Stimulated activated CD4-positive, alpha-beta T cell treated with anti-CD3 and anti-CD28 coated beads, Interleukin-1b, Interleukin-23, amount 100 ng/mL, for 1 hour (primary cell): ENCODE data around the gene MYOD1.

Experiments
- DNase-seq, 2 donors: peaks; one replicate each; pipeline ENCODE4 v3.0.0-alpha.2; 2020; ENCODE audit warnings: low read depth in 2 of 2

The MYOD1 gene

GRCh38 chr11:17750013-17750800, 30.8 kb downstream of the MYOD1 start:
- DNase-seq = no peak

GRCh38 chr11:17750801-17751165, 31.4 kb downstream of the MYOD1 start:
- DNase-seq = no peak

GRCh38 chr11:17751558-17751957, 32.2 kb downstream of the MYOD1 start:
- no peak for DNase-seq

- DNase-seq = no peak
Measured at GRCh38 chr11:17752144-17752543, 32.8 kb downstream of the MYOD1 start.

GRCh38 chr11:17753153-17753552, 33.8 kb downstream of the MYOD1 start:
- no peak for DNase-seq

GRCh38 chr11:17753641-17754040, 34.3 kb downstream of the MYOD1 start:
- no peak for DNase-seq

- DNase-seq = no peak
Measured at GRCh38 chr11:17755891-17756290, 36.5 kb downstream of the MYOD1 start.

- DNase-seq = no peak
Measured at GRCh38 chr11:17760102-17761029, 41.0 kb downstream of the MYOD1 start.

- DNase-seq = no peak
Measured at GRCh38 chr11:17762309-17762974, 43.1 kb downstream of the MYOD1 start.

GRCh38 chr11:17763244-17763643, 43.9 kb downstream of the MYOD1 start:
- no peak for DNase-seq

- DNase-seq = no peak
Measured at GRCh38 chr11:17763703-17764102, 44.3 kb downstream of the MYOD1 start.

GRCh38 chr11:17764446-17765218, 45.3 kb downstream of the MYOD1 start:
- no peak for DNase-seq

GRCh38 chr11:17765356-17766072, 46.1 kb downstream of the MYOD1 start:
- no peak for DNase-seq

- no peak for DNase-seq
Measured at GRCh38 chr11:17766073-17766359, 46.6 kb downstream of the MYOD1 start.

- DNase-seq = no peak
Measured at GRCh38 chr11:17766590-17766989, 47.2 kb downstream of the MYOD1 start.

- no peak for DNase-seq
Measured at GRCh38 chr11:17767301-17767885, 48.0 kb downstream of the MYOD1 start.

GRCh38 chr11:17767914-17768313, 48.5 kb downstream of the MYOD1 start:
- DNase-seq = no peak

GRCh38 chr11:17768547-17768946, 49.2 kb downstream of the MYOD1 start:
- DNase-seq = no peak

- no peak for DNase-seq
Measured at GRCh38 chr11:17769218-17769617, 49.8 kb downstream of the MYOD1 start.

- no peak for DNase-seq
Measured at GRCh38 chr11:17770048-17770652, 50.8 kb downstream of the MYOD1 start.
